SK-N-MC (cell line): ENCODE data around the gene ADH4.

Source experiments
- DNase-seq: peaks from one replicate; pipeline ENCODE4 v3.0.0-alpha.2; 2011; ENCODE audit warnings: low read depth, low spot score
- H3K27ac ChIP-seq: fragments of 200-600 bp; sonication (generic); 2 replicates; pipeline ENCODE4 v1.5.1; 2016; ENCODE audit warnings: mixed run types
- H3K36me3 ChIP-seq: fragments of 200-600 bp; sonication (generic); 2 replicates; pipeline ENCODE4 v1.6.1; 2017; ENCODE audit warnings: antibody characterized with exemption, low read length, mixed read lengths; ENCODE audit not compliant: insufficient read depth
- H3K4me3 ChIP-seq: fragments of 200-600 bp; sonication (generic); 2 replicates; pipeline ENCODE4 v1.5.1; 2016
- H3K9ac ChIP-seq: fragments of 200-600 bp; sonication (generic); 2 replicates; pipeline ENCODE4 v1.8.0; 2017; ENCODE audit warnings: mixed run types, mixed read lengths; ENCODE audit not compliant: insufficient read length
- H3K9me3 ChIP-seq: fragments of 200-600 bp; sonication (generic); 2 replicates; pipeline ENCODE4 v1.6.1; 2017; ENCODE audit warnings: low read depth, mild to moderate bottlenecking, antibody characterized with exemption, low read length, moderate library complexity, mixed read lengths
- EZH2 ChIP-seq: fragments of 200-600 bp; sonication (generic); IDR thresholded peaks from one replicate; pipeline ENCODE4 v1.6.1; 2017; ENCODE audit warnings: antibody characterized with exemption
- FOXP2 ChIP-seq: optimal IDR thresholded peaks from 2 replicates; pipeline ENCODE3; 2011; ENCODE audit warnings: mild to moderate bottlenecking, moderate library complexity; ENCODE audit not compliant: insufficient read depth; ENCODE audit errors: extremely low read length, control extremely low read depth
- POLR2AphosphoS5 ChIP-seq: IDR thresholded peaks from 2 replicates; pipeline ENCODE4 v1.6.1; 2012; ENCODE audit warnings: mild to moderate bottlenecking, low read depth, low read length, borderline replicate concordance

ADH4 gene

DNA sequence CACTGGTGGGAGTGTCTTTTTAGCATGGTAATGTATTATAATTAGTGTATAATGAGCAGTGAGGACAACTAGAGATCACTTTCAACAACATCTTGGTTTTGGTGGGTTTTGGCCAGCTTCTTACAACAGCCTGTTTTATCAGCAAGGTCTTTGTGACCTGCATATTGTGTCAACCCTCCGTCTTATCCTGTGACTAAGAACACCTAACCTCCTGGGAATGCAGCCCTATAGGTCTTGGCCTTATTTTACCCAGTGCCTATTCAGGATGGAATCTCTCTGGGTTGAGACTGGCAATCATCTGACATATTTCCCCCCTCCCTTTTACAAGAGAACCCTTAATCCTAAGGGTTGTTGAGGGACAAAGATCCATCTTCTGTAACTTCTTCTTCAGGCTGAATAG lies 21.9 kb upstream of the ADH4 start:
- Histone ChIP-seq H3K36me3 (no peaks in the 10 kb centered on the region), H3K27ac (no peak overlapping the region), H3K9ac (no peak overlapping the region), H3K9me3 (no peaks in the 10 kb centered on the region), H3K4me3 (no peak overlapping the region)
- no peak for DNase-seq
- TF ChIP-seq POLR2AphosphoS5 (no peak), EZH2 (no peak), FOXP2 (no peak)

DNA sequence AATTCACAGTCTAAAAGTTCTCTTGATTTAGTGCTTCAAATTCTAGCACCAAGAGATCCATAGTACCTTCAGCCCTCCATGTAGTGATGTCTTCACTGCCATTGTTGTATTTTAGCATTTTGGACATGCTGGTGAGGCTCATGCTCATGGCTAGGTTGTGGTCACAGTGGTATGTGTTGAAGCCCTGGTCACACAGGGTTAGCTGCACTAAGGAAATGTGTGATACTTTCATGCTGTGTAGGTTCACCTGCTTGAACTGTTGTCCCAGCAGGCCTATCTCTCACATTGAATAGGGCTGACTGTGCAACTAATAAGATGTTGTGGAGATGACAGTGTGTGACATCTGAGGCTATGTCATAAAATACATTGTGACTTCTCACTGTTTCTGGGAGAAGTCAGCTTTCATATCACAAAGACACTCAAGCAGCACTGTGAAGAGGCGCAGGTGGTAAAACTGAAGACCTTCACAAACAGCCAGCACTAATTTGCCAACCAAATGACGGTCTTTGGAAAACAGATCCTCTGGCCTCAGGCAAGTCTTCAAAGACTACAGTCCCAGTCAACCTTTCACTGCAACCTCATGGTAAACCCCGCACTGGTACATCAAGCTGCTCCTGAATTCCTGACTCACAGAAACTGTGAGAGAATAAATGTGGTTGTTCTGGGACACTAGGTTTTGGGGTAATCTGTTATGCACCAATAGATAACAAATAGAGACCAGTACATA lies 17.4 kb upstream of the ADH4 start:
- no peak overlapping the region for H3K27ac ChIP-seq
- H3K9me3 ChIP-seq, result no peaks in the 10 kb centered on the region
- no peak for DNase-seq
- TF ChIP-seq POLR2AphosphoS5 (no peak), EZH2 (no peak), FOXP2 (no peak)
- no peak overlapping the region for H3K9ac ChIP-seq
- no peaks in the 10 kb centered on the region for H3K36me3 ChIP-seq
- H3K4me3 ChIP-seq, result no peak overlapping the region

DNA sequence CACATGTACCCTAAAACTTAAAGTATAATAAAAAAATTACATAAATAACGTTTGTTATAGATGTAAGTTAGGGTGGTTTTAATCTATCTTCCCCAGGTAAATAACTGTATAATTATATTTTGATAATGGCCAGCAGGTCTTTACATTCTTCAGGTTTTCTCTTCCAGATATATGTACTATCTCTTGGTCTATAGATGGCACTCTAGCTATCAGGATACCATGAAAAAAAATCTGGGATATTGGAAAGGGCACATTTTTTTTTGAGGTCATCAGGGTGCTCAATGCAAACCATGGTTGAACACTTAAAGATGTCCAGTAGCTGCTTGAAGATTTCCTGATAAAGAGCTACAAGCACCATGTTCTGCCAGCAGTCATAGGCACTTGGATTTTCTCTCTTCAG lies 15.6 kb upstream of the ADH4 start:
- no peaks in the 10 kb centered on the region for H3K9me3 ChIP-seq
- no peak overlapping the region for H3K27ac ChIP-seq
- no peak for DNase-seq
- TF ChIP-seq EZH2 (no peak), POLR2AphosphoS5 (no peak)
- H3K36me3 ChIP-seq, result no peaks in the 10 kb centered on the region
- no peak overlapping the region for H3K9ac ChIP-seq
- H3K4me3 ChIP-seq, result no peak overlapping the region

DNA sequence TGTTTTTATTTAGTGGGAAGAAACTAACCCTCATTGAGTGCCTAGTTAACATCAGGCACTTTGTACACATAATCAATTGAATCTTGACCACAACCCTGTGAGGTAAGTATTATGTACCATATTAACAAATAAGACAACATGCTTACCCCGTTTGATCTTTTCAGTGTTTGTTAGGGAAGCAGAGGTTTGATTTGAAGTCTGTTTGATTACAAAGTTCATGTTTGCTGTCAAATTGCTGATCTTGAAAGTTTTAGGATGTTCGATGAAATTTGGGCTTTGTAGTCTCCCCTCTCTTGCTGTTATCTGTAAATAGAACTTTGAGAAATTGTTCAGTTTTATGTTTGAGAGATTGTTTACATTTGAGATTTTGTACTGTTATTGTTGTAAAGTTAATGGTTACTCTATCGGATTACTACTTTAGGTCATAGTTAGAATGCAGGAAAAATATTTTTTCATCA lies 13.4 kb upstream of the ADH4 start:
- no peak for DNase-seq
- Histone ChIP-seq H3K4me3 (no peak overlapping the region), H3K27ac (no peak overlapping the region), H3K36me3 (no peaks in the 10 kb centered on the region), H3K9ac (no peak overlapping the region), H3K9me3 (no peaks in the 10 kb centered on the region)
- TF ChIP-seq EZH2 (no peak), FOXP2 (no peak), POLR2AphosphoS5 (no peak)

DNA sequence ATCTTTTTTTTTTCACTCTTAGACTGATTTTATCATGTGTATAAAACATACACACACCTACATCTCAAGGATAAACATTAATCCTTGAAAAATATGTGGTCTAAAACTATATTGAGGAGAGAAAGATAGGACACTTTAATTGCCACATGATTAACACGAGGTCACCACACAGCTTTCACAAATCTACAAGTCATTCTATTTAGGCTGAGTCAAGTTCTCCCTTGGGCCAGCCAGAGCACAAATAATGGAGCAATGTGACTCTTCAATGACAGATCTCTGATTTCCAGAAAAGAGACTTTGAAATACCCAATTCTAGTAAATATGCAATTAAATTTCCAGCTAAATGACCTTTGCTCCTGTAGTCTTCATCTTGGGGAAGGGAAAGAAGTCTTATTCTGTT lies 12.9 kb upstream of the ADH4 start:
- Histone ChIP-seq H3K27ac (no peak overlapping the region), H3K9me3 (no peaks in the 10 kb centered on the region), H3K4me3 (no peak overlapping the region), H3K36me3 (no peaks in the 10 kb centered on the region), H3K9ac (no peak overlapping the region)
- no peak for DNase-seq
- TF ChIP-seq FOXP2 (no peak), POLR2AphosphoS5 (no peak), EZH2 (no peak)

DNA sequence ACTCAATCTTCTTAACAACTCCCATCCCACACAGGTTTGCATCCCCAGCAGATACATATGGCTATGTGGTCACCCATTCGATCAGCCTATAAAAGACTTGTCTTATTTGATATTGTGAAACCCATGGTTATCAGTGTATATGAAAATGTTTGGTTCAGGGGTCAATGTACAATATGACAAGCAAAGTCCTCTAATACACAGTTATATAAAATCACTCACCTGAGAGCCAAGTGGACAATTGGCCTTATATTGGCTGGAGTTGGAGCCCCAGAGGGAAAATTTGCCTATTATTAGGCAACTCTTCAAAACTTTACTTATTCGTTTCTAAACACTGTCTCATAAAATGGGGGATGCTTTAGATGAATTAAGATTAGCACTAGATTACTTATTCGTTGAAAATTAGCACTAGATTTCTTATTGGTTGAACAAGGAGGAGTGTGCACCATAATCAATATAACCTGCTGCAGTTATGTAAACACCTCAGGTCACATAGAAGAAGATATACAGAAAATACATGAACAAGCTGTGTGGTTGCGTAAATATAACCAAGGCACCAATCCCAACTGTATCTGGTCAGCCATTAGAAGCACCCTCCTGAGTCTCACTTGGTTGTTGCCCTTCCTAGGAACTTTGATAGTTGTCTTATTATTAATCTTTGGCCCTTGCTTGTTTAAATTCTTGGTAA lies 10.7 kb upstream of the ADH4 start:
- no peak for DNase-seq
- H3K36me3 ChIP-seq, result no peaks in the 10 kb centered on the region
- TF ChIP-seq FOXP2, result no peak
- TF ChIP-seq POLR2AphosphoS5, result no peak
- TF ChIP-seq EZH2, result no peak
- no peaks in the 10 kb centered on the region for H3K9me3 ChIP-seq
- no peak overlapping the region for H3K4me3 ChIP-seq
- no peak overlapping the region for H3K9ac ChIP-seq
- H3K27ac ChIP-seq, result no peak overlapping the region

DNA sequence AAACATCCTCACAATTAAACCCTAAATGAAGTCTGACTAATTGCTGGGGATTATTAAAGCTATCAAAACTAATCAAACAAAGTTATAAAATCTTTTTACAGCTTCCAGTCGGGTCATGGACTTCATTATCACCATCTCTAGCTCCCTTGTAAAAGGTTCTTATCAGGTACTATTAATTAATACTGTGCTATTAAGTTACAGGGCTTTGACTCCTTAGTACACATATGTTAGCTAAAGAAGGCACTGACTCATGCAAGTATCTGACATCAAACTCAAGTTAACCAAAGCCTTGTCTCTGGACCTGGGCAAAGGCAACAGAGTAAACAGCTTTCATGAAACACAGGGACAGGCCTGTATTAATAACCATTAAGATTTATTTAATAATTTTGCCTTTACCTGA lies 7.9 kb upstream of the ADH4 start:
- H3K36me3 ChIP-seq, result no peaks in the 10 kb centered on the region
- TF ChIP-seq EZH2 (no peak), FOXP2 (no peak), POLR2AphosphoS5 (no peak)
- H3K27ac ChIP-seq, result no peak overlapping the region
- no peak overlapping the region for H3K9ac ChIP-seq
- no peak overlapping the region for H3K4me3 ChIP-seq
- DNase-seq, result no peak
- no peaks in the 10 kb centered on the region for H3K9me3 ChIP-seq

DNA sequence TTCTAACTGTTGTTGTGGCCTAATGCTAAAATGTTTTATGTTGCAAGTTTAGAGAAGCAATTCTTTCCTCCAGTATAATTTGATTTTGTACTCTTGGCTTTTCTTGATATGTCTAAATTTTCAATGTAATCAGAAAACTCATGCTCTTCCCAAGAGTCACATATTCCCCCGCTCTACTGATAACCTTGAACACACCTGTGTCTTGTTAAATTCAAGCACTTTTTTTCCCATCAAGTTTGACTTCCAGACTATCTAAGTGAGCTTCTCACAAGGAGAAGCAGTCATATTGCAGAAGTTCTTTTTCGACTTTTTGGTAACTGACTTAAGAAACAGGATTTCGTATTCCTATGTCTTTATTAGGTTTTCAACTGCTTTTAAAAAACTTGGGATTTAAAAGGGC lies 7.4 kb upstream of the ADH4 start:
- Histone ChIP-seq H3K9me3 (no peaks in the 10 kb centered on the region), H3K4me3 (no peak overlapping the region), H3K27ac (no peak overlapping the region), H3K9ac (no peak overlapping the region), H3K36me3 (no peaks in the 10 kb centered on the region)
- no peak for DNase-seq
- no peak for TF ChIP-seq EZH2
- no peak for TF ChIP-seq POLR2AphosphoS5
- no peak for TF ChIP-seq FOXP2

DNA sequence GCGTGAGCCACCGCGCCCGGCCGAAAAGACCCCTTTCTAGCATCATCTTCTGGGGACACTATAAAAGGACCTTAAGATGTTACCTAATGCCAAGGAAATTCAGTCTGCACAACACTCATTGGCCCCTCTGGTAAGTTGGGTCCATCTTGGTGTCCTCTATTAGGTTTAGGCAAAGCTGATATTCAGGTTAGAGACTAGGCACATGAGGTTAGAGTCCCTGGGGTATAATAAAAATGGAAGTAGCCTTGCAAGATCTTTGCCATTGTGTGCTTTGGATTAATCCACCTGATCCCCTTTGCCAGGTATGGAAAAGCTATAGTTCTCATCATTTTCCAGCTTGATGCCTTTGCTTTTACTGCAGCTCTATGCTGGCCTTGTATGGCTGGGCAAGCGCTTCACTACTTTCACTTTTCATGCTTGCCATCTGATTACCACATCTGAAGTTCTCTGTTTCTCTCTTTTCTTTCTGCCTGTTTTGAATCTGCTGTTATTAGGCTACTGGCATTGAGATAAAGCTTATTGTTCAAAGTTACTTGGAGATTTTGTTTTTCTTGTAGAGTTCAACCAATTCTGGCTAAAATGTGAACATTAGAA lies 5.4 kb upstream of the ADH4 start:
- no peak overlapping the region for H3K4me3 ChIP-seq
- H3K27ac ChIP-seq, result no peak overlapping the region
- no peak for DNase-seq
- no peak overlapping the region for H3K9ac ChIP-seq
- H3K9me3 ChIP-seq, result no peaks in the 10 kb centered on the region
- TF ChIP-seq EZH2 (no peak), FOXP2 (no peak), POLR2AphosphoS5 (no peak)
- no peaks in the 10 kb centered on the region for H3K36me3 ChIP-seq
